ENCODE results near the gene ADCYAP1.

GRCh38 chr18:933082-933481, 28.4 kb downstream of the ADCYAP1 start:
- TF ChIP-seq CTCF (IDR thresholded peaks at IDR 0.05; ENCODE audit: insufficient read depth, low read length, poor library complexity, severe bottlenecking) = no peak
- TF ChIP-seq EZH2phosphoT487 (conservative IDR thresholded peaks at IDR 0.05; ENCODE audit: low read length) = no peak
